Epithelial cell of esophagus (primary cell): Measurements from ENCODE around the gene USP54.

ENCODE experiments used
- DNase-seq: peaks from one replicate; pipeline ENCODE4 v3.0.0; 2010; ENCODE audit warnings: low read depth
- H3K4me3 ChIP-seq: 2 replicates; pipeline ENCODE4 v1.5.1; 2011; ENCODE audit warnings: mild to moderate bottlenecking, low read length, control low read depth
- TF ChIP-seq, protein P1 (sequence below): IDR thresholded peaks from 2 replicates; pipeline ENCODE4 v1.5.1; 2011; ENCODE audit warnings: low read depth, mild to moderate bottlenecking, low read length, control low read depth, inconsistent platforms; ENCODE audit not compliant: insufficient read depth; ENCODE audit errors: missing control alignments

Gene USP54

DNA sequence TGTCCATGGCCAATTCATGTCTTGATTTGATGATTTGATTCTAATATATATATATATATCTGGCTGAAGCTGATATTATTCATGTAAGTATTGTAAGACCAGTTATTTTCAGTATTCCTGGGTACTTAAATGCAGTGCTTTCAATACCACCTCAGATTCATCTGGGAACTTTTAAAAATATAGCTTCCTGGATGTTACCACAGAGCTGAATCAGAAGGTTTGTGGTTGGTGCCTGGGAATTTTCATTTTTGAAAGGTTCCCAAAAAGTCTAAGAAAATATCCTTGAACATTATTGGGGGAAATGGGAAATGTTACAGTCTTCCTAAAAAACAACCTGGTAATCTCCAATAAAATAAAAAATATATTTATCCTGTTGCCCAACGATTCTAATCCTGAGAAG lies 84.7 kb downstream of the USP54 start:
- DNase-seq: no peak
- TF ChIP-seq, protein P1, sequence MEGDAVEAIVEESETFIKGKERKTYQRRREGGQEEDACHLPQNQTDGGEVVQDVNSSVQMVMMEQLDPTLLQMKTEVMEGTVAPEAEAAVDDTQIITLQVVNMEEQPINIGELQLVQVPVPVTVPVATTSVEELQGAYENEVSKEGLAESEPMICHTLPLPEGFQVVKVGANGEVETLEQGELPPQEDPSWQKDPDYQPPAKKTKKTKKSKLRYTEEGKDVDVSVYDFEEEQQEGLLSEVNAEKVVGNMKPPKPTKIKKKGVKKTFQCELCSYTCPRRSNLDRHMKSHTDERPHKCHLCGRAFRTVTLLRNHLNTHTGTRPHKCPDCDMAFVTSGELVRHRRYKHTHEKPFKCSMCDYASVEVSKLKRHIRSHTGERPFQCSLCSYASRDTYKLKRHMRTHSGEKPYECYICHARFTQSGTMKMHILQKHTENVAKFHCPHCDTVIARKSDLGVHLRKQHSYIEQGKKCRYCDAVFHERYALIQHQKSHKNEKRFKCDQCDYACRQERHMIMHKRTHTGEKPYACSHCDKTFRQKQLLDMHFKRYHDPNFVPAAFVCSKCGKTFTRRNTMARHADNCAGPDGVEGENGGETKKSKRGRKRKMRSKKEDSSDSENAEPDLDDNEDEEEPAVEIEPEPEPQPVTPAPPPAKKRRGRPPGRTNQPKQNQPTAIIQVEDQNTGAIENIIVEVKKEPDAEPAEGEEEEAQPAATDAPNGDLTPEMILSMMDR: no peak

DNA sequence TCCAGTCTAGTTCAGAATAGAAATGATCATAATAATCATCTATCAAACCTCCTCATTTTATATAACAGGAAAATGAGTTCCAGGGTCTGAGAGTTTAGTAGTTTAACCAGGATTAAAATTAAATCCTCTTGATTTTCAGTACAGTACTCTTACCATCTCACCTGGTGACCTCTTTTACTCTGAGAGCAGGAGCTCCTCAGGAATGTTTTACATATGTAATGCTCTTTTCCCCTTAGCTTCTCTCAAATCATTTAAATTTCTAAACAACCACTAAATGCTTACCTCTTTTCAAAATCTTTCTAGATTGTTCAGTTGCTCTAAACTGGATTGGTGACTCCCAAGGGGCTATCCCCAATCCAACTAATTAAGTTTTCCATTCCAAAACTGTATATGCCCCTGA lies 85.1 kb downstream of the USP54 start:
- DNase-seq: no peak
- TF ChIP-seq, protein P1: no peak
- H3K4me3 ChIP-seq: no peak overlapping the region

More for the DNA sequence above, 84.7 kb downstream of the USP54 start:
- no peak overlapping the region for H3K4me3 ChIP-seq

DNA sequence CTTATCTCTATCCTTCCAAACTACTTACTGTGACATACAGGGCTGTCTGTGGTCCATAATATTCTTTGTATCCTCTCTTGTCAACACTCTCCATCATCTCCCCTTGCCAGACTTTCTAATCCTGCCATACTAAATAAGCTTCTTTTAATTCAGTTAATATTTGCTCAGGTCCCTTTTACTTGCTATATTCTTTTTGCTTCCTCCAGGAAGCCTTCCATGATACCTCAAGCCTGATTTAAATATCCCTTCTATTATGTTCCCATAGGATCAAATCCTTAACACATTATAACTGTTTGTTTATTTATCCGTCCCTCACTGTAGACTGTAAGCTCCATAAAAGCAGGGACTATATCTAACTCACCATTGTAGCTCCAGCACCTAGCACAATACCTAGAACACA lies 88.1 kb downstream of the USP54 start:
- TF ChIP-seq, protein P1: no peak
- no peak for DNase-seq

DNA sequence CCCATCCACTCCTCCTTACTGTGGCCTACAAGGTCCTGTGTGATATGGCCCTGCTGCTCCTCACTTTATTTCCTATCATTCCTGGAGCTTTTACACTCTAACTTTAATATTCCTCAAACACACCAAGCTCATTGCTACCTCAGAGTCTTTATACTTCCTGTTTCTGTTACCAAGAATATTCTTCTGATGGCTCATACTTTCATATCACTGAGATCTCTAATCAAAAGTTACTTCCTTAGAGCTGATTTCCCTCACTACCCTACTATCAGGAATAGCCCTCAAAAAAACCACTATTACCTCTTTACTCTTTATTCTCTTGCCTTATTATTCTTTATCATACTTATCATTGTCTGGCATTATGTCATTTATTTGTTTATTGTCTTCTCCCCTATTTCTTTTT lies 89.5 kb downstream of the USP54 start:
- no peak overlapping the region for H3K4me3 ChIP-seq
- no peak for DNase-seq
- TF ChIP-seq, protein P1: no peak

More for the DNA sequence above, 88.1 kb downstream of the USP54 start:
- no peak overlapping the region for H3K4me3 ChIP-seq

DNA sequence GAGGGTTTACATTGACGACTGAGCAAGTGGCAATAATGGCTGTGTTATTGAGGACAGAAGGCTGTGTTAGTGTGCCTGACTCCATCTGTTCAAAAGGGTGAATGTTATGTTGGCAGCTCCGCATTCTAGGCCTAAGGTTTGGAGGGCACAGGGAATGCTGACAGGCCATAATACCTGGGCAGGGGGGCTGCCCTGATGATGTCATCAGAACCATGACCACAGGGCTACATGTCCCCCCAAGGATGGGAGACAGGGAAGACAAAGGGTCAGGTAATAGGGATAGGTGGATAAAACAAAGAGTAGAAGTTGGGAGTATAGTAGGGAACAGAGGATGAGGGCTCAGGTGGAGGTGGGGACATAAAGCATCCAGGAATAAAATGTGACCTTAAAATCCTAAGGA lies 93.5 kb downstream of the USP54 start:
- TF ChIP-seq, protein P1: no peak
- H3K4me3 ChIP-seq: no peak overlapping the region
- DNase-seq: no peak

DNA sequence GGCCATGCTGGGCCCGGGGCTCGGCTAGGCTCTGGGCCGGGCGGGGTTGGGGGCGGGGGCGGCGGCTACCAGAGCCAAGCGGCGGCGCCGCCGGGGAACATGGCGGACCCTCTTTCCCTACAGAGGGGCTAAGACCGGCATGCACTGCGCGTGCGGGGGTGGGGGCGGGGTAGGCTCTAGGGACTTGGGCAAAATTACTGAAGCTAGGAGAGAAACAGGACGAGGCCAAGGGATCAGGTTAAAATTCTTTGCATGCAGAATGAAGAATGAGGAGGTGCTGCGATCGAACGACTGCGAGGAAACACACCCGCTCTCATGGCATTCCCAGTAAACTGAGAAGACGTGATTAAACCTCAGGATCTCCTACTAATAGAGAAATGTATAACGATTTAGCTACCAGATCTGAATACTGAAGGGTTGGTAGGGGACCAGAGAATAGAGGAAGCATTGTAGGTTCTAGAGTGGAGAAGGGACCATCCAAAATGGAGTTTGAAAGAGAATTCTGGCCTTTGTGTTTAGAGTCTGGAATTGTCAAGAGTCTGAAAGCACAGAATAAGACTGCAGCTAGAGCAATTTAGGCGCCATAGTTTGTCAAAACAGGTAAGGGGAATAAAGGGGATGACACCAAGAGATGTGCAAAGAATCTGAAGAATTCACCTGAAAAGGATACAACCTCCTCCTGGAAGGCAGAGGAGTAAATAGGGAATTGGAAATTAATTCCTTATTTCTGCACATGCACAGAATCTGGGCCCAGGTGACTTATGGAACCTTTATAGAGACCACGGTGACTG lies 95.1 kb downstream of the USP54 start, which contains the start of gene PPP3CB:
TSS of gene PPP3CB (minus strand) at position 141 of the 791 bp plus-strand sequence. CDS start at position 6, 135 bp downstream.
- TF ChIP-seq, protein P1: no peak
- peak within 1 kb of the TSS; percentile 90 for H3K4me3 ChIP-seq
- peak; percentile 98 for DNase-seq
